Naive B cell (primary cell): ENCODE measurements around the gene CYB5R2. TPM values are rescaled to one million over a fixed set of nuclear protein-coding genes. Genes with fewer than 3 reads are reported as not detected.

ENCODE experiments used
- ATAC-seq, 2 donors: fragments of 150-1000 bp; cut with Tn5 transposase; 2 replicates each; pipeline ENCODE4 v1.10.0; 2021; ENCODE audit warnings: low read depth in 2 of 2, mild to moderate bottlenecking in 2 of 2, moderate library complexity in 2 of 2
- DNase-seq: peaks from one replicate; pipeline ENCODE4 v3.0.0; 2022
- H3K27ac Mint-ChIP-seq, 6 donors: one replicate each; pipeline ENCODE4 v1.8.0; 2020 to 2022; ENCODE audit warnings: mild to moderate bottlenecking in 6 of 6, mixed read lengths in 6 of 6, moderate library complexity in 5 of 6, inconsistent platforms in 2 of 6
- H3K27me3 Mint-ChIP-seq, 3 donors: one replicate each; pipeline ENCODE4 v1.8.0; 2021 to 2022; ENCODE audit warnings: mixed read lengths in 3 of 3, mild to moderate bottlenecking in 1 of 3
- H3K36me3 Mint-ChIP-seq, 2 donors: one replicate each; pipeline ENCODE4 v1.8.0; 2020 to 2022; ENCODE audit warnings: mixed read lengths in 2 of 2, inconsistent platforms in 1 of 2, mild to moderate bottlenecking in 1 of 2
- H3K4me1 Mint-ChIP-seq, 3 donors: one replicate each; pipeline ENCODE4 v1.8.0; 2020 to 2022; ENCODE audit warnings: mixed read lengths in 3 of 3, inconsistent platforms in 1 of 3, mild to moderate bottlenecking in 1 of 3, moderate library complexity in 1 of 3
- H3K4me3 Mint-ChIP-seq, 8 donors: one replicate each; pipeline ENCODE4 v1.8.0; 2020 to 2022; ENCODE audit warnings: mild to moderate bottlenecking in 8 of 8, mixed read lengths in 8 of 8, moderate library complexity in 8 of 8, inconsistent platforms in 2 of 8
- H3K9me3 Mint-ChIP-seq, 7 donors: one replicate each; pipeline ENCODE4 v1.8.0; 2020 to 2022; ENCODE audit warnings: mixed read lengths in 7 of 7, mild to moderate bottlenecking in 5 of 7, inconsistent platforms in 2 of 7, moderate library complexity in 1 of 7
- polyA plus RNA-seq, 6 donors: library from polyadenylated mRNA; unstranded; fragments of 300-500 nt; fragmentation: Illumina TruSeq; gene quantifications; one replicate each; pipeline ENCODE4 v1.2.3, GENCODE V29; 2021; ENCODE audit warnings: low read depth in 6 of 6

CYB5R2 gene
- polyA plus RNA-seq, 6 donors from 2014 or later, result 0.11 to 3.4 (median 0.53) TPM; not detected in 2

DNA sequence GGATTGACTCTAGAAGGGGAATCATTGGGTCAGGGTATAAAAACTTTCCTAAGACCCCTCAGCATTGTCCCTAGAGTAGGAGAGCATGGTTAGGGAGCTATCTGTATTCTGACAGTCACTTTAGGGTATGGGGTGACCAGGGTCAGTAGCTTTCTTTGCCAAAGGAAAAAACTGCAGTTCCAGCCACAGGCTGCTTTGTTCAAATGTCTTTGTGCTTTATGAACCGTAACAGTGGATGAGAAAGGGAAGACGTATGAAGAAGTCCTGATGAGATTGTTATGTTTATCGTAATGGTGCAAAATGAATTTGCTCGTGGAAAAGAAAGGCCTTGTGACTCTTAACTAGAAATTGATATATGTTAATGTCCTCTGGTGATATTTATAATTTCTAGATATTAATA lies 30.0 kb downstream of the CYB5R2 start:
- no peak for ATAC-seq
- Mint-ChIP-seq H3K36me3 (peaks cover 29 to 52% of the 10 kb centered on the region in 2 donors), H3K9me3 (no peaks in the 10 kb centered on the region), H3K4me1 (no peaks in the 10 kb centered on the region), H3K27me3 (no peaks in the 10 kb centered on the region), H3K27ac (peak overlapping the region in 1 of 6 donors; percentile 80), H3K4me3 (no peak overlapping the region)
- no peak for DNase-seq

DNA sequence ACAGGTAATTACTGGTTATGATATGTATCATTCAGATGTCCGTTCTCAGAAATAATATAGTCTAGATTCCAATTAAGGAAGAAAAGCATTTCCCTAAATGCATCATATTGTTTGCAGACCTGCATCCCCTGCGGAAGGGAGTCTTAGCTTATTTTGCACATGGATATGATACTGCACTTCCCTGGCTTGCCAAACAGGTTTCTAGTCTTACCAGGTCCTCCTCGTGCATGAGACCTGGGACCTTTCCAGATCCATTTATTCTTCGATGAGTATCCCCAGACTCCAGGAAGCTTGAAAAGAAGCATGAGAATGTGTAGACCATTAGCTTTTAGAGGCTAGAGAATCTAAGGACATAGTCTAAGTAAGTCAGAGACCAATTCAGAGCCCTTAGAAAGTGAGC lies 30.6 kb downstream of the CYB5R2 start:
- Mint-ChIP-seq H3K27ac (no peak overlapping the region), H3K27me3 (no peaks in the 10 kb centered on the region), H3K4me1 (peaks cover 0 to 3% (median 0%) of the 10 kb centered on the region in 3 donors), H3K9me3 (no peaks in the 10 kb centered on the region), H3K4me3 (no peak overlapping the region), H3K36me3 (peaks cover 29 to 53% of the 10 kb centered on the region in 2 donors)
- no peak for DNase-seq
- no peak for ATAC-seq

DNA sequence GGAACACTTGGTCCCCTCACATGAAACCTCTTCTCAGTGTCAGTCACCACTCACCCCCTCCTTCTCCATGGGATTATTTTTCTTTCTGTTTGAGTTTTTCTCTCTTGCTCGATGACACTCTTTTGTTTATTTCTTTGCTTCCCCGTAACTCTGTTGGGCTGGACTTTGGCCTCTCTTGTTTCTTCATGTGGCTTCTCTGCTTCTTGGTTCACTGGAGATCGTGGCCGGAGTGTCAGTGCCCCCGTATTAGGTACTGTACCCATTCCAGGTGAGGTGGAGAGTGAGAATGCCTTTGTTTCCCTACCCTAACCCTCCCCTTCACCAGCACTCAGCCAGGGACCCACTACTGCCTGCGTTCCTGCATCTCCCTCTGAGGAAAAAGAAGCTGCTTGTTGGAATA lies 32.5 kb downstream of the CYB5R2 start:
- ATAC-seq (no peak), DNase-seq (no peak)
- peaks cover 0 to 3% (median 0%) of the 10 kb centered on the region in 3 donors for H3K4me1 Mint-ChIP-seq
- no peak overlapping the region for H3K27ac Mint-ChIP-seq
- H3K9me3 Mint-ChIP-seq, result no peaks in the 10 kb centered on the region
- H3K27me3 Mint-ChIP-seq, result no peaks in the 10 kb centered on the region
- no peak overlapping the region for H3K4me3 Mint-ChIP-seq
- H3K36me3 Mint-ChIP-seq, result peaks cover 38 to 70% of the 10 kb centered on the region in 2 donors

DNA sequence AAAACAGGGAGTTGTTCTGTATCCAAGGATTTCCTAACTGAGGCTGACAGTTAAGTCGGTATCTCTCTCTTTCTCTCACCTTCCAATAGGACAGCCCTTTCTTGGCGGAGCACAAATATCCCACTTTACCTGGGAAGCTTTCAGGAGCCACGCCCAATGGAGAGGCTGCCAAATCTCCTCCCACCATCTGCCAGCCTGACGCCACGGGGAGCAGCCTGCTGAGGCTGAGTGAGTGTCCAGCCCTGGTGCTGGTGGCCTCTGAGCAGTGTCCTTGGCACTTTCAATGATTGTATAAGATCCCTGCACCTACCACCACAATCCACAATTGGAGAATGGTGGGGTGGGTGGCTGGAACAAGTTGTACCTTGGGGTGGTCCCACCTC lies 33.7 kb downstream of the CYB5R2 start:
- Mint-ChIP-seq H3K9me3 (no peaks in the 10 kb centered on the region), H3K36me3 (peaks cover 46 to 76% of the 10 kb centered on the region in 2 donors), H3K4me3 (no peak overlapping the region)

DNA sequence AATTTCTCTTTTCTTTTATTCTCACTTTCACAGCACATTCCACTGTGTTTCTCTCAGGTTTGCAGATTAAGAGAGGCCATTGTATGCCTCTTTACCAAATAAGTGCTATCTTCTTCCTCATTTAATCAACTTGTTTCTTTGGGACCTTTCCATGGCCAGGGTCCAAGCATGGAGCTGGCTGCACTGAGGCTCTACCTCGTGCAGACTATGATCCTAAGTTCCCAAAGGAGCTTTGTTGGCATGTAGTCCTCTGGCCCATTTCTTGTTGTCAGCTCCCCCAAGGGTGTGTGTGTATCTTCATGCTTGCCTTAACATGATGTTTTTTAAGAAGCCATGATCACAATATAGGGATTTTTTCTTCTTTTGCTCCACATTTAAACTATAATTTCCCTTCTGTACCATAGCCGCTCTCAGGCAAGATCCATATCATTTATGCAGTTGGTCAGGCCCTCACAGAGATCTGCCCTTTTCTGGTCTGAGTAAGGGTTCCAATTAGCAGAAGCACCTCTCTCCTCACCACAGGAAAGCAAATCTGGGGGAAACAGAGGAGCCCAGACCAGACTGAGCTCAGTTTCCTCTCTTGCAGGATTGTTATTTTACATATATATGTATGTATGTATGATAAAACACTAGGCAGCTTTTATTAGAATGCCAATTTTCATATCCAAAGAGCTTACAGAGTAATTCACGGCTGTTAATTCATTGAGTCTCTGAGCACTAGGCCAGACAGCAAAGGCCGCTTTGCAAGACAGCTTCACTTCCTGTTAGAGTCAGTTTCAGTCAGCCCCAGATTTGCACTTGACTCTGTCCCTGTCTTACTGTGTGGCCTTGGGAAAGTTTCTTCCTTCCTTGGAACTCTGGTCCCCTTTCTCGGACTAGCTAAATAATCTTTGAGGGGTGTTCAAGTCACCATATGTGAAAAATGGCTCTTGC lies 34.3 kb downstream of the CYB5R2 start:
- Mint-ChIP-seq H3K27ac (peak overlapping the region in 2 of 6 donors; percentile 12 to 54), H3K27me3 (no peaks in the 10 kb centered on the region), H3K4me1 (peaks cover 0 to 3% (median 0%) of the 10 kb centered on the region in 3 donors), H3K9me3 (no peaks in the 10 kb centered on the region), H3K4me3 (no peak overlapping the region), H3K36me3 (peaks cover 49 to 83% of the 10 kb centered on the region in 2 donors)
- ATAC-seq (no peak), DNase-seq (no peak)

More for the DNA sequence above, 33.7 kb downstream of the CYB5R2 start:
- Mint-ChIP-seq H3K27ac (no peak overlapping the region), H3K4me1 (peaks cover 0 to 3% (median 0%) of the 10 kb centered on the region in 3 donors), H3K27me3 (no peaks in the 10 kb centered on the region)
- ATAC-seq (no peak), DNase-seq (no peak)

DNA sequence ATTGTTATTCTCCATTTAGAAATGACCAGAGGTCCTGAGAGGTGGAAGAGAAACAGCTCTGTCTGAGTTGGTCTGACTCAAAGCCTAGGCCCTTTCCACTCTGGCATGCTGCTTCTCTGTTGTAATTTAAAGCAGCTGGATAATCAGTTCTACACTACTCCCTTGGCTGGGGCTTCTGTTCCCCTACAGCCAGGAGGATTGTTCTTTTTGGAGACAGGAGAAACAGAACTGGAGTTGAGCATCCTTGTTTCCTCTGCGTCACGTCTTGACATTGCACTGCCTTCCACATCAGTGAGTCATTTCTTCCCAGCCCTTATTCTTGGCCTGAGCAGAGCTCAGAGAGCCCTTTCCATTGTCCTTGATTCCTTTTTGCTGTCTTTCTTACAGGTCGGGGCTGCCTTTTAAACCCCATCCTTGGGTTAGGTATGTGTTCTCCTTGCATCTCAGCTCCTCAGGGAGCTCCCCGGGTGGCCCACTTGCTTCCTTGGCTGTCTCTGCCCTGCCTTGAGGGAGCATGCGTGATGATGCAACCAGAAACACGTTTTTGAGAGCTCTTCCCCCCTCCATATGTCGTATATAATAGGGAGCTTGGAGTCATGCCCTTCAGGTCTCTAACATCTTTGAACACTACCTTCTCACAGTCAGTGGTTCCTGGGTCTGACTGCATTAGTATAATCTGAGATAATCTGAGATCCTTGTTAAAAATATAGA lies 35.7 kb downstream of the CYB5R2 start:
- peaks cover 46 to 72% of the 10 kb centered on the region in 2 donors for H3K36me3 Mint-ChIP-seq

DNA sequence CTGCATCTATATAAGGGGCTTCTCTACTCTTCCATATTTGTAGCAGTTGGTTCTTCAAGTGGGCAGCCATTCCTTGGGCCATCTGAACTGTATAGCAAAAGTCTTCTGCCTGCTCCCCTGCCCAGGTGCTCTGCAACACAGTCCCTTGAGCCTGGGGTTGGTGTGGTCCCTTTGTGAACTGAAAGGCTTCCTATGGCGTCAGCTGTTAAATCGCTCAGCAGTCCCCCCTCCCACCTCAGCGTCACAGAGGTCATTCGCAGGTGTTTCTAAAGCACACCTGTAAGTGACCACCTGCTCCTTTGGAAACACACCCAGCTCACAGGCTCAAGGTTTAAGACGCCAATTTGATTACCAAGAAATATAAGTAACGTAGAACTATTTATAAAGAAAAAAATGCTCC lies 37.0 kb downstream of the CYB5R2 start:
- no peak overlapping the region for H3K4me3 Mint-ChIP-seq
- DNase-seq (no peak), ATAC-seq (no peak)
- no peak overlapping the region for H3K27ac Mint-ChIP-seq
- H3K36me3 Mint-ChIP-seq, result peaks cover 49 to 73% of the 10 kb centered on the region in 2 donors
- no peaks in the 10 kb centered on the region for H3K27me3 Mint-ChIP-seq
- H3K9me3 Mint-ChIP-seq, result no peaks in the 10 kb centered on the region
- peaks cover 0 to 3% (median 0%) of the 10 kb centered on the region in 3 donors for H3K4me1 Mint-ChIP-seq

More for the DNA sequence above, 35.7 kb downstream of the CYB5R2 start:
- Mint-ChIP-seq H3K4me3 (no peak overlapping the region), H3K9me3 (no peaks in the 10 kb centered on the region), H3K4me1 (peaks cover 0 to 3% (median 0%) of the 10 kb centered on the region in 3 donors), H3K27me3 (no peaks in the 10 kb centered on the region), H3K27ac (peak overlapping the region in 2 of 6 donors; percentile 12 to 14)
- ATAC-seq, result no peak
- DNase-seq, result no peak

DNA sequence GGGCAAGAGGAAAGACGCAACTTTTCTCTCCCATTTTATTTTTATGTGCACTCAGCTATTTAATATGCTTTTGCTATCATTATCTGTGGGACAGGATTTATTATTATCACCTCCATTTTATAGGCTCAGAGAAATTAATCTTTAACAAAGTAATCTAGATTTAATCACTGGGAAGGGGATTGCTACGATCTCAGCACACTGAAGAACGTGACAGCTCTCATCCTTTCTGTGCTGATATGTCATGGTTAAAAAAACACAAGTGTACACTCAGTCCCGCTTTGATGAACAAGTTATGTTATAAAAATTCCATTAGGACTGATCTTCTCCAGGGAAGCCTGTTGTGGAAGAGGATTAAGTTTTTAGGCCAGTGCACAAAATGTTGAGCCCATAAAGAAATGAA lies 37.6 kb downstream of the CYB5R2 start:
- ATAC-seq (no peak), DNase-seq (no peak)
- Mint-ChIP-seq H3K4me3 (no peak overlapping the region), H3K27me3 (no peaks in the 10 kb centered on the region), H3K4me1 (peaks cover 0 to 3% (median 0%) of the 10 kb centered on the region in 3 donors), H3K9me3 (no peaks in the 10 kb centered on the region), H3K27ac (no peak overlapping the region), H3K36me3 (peaks cover 51 to 73% of the 10 kb centered on the region in 2 donors)

DNA sequence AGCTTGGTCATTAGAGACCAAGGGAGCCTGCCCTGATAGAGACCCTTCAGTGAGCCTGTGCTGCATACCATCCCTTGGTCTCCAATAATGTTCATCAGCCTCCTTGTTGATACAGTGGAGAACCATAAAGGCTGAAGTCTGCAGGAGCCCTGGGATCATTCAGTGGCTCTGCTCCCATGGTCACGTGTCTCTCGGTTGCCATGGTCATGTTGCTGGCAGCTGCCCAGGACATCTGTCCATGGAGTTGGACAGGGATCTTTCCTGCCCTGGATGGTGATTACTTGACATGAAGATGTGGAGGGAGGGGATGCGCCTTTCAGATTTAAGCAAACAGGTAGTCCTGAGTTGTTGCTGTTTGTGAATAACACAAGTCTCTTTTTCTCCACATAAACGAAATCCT lies 38.2 kb downstream of the CYB5R2 start:
- DNase-seq, result no peak
- ATAC-seq, result no peak
- Mint-ChIP-seq H3K27ac (no peak overlapping the region), H3K36me3 (peaks cover 52 to 69% of the 10 kb centered on the region in 2 donors), H3K4me1 (peaks cover 0 to 3% (median 0%) of the 10 kb centered on the region in 3 donors), H3K9me3 (no peaks in the 10 kb centered on the region), H3K27me3 (no peaks in the 10 kb centered on the region), H3K4me3 (no peak overlapping the region)

DNA sequence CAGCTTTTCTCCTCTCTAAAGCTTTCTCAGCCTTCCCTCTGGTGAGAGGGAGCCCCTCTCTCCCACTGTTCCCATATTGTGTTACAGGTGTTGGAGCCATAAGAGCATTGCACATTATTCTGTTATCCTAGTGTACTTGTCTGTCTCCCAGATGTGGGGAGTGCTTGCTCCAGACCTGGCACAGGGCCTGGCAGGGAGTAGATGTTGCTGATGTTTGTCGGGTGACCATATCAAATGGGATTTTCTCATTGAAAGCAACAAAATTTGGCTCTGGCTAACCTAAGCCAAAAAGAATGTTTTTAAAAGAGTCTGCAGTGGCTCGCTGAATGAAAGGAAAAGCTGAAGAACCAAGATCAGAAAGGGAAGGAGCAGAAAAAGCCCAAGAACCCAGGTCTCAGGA lies 41.1 kb downstream of the CYB5R2 start:
- H3K36me3 Mint-ChIP-seq, result peaks cover 45 to 56% of the 10 kb centered on the region in 2 donors
- no peaks in the 10 kb centered on the region for H3K4me1 Mint-ChIP-seq
- H3K27me3 Mint-ChIP-seq, result no peaks in the 10 kb centered on the region
- H3K9me3 Mint-ChIP-seq, result no peaks in the 10 kb centered on the region
- ATAC-seq, result no peak
- DNase-seq, result no peak
- H3K4me3 Mint-ChIP-seq, result no peak overlapping the region
- H3K27ac Mint-ChIP-seq, result peak overlapping the region in 3 of 6 donors; percentile 42 to 59 (median 53)

DNA sequence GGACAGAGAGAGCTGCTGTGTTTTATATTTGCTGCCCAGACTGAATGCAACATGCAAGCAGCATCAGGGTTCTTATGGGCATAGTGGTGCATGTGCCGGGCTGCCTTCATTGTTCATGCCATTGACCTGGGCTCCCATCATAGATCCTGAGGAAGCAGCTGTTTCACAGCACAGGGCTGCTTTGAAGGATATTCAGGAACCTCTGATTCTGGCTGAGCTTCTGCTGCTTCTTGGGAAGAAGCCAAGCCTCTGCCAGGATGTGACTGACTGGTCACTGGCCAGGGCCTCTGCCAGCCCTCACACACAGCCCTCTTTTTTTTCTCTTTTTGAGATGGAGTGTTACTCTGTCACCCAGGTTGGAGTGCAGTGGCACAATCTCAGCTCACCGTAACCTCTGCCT lies 43.3 kb downstream of the CYB5R2 start:
- no peaks in the 10 kb centered on the region for H3K4me1 Mint-ChIP-seq
- peak overlapping the region in 1 of 6 donors; percentile 24 for H3K27ac Mint-ChIP-seq
- DNase-seq (no peak), ATAC-seq (no peak)
- no peak overlapping the region for H3K4me3 Mint-ChIP-seq
- no peaks in the 10 kb centered on the region for H3K27me3 Mint-ChIP-seq
- H3K36me3 Mint-ChIP-seq, result peaks cover 45 to 53% of the 10 kb centered on the region in 2 donors
- H3K9me3 Mint-ChIP-seq, result no peaks in the 10 kb centered on the region

DNA sequence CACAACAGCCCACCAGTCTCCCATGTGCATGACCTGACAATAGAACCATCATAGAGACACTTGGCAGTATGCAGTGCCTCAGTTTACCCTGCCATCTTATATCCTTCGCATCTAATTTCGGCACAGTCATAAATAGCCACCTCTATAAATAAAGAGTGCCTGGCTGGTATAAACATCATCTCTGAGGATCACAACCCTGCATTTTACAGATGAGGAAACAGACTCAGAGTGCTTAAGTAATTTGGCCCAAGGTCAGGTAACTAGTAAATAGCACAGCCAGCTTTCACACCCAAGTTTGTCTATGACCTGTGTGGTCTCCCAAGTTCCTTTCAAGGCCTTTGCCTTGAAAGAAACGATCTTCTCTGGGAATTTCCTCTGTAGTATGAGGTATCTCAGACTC lies 44.6 kb downstream of the CYB5R2 start:
- Mint-ChIP-seq H3K4me1 (no peaks in the 10 kb centered on the region), H3K4me3 (peak overlapping the region in 1 of 8 donors; percentile 39), H3K27me3 (no peaks in the 10 kb centered on the region), H3K27ac (peak overlapping the region in 1 of 6 donors; percentile 49), H3K9me3 (no peaks in the 10 kb centered on the region), H3K36me3 (peaks cover 39 to 51% of the 10 kb centered on the region in 2 donors)
- ATAC-seq, result no peak
- no peak for DNase-seq

DNA sequence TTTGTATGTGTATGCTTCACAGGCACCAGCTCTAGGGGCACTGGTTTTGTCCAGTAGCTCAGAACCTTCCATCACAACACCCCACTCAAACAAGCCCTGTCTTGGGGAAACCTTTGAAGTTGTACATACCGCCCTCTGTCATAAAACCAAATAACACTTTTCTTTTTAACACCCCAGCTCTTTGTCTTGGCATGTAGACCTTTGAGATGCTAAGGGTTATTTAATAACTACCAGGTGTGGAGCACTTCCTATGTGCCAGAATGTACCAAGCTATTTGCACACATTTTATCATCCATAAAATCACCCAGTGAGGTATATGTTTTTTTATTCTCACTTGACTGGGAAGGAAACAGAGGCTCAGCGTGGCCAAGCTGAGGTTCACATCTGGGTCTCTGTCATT lies 50.6 kb downstream of the CYB5R2 start:
- Mint-ChIP-seq H3K27ac (no peak overlapping the region), H3K9me3 (no peaks in the 10 kb centered on the region), H3K27me3 (no peaks in the 10 kb centered on the region), H3K4me1 (no peaks in the 10 kb centered on the region), H3K4me3 (no peak overlapping the region), H3K36me3 (peaks cover 23 to 39% of the 10 kb centered on the region in 2 donors)
- no peak for DNase-seq
- ATAC-seq, result no peak
